C4-2B (cell line): ENCODE data around the gene C6orf52.
"Not testable (repeated sequence)": the region's sequence is repeated elsewhere in the genome, so short reads cannot be mapped to it uniquely, and the experiment has no call there.

ENCODE experiments used
- H3K27ac ChIP-seq: fragments of 450-650 bp; 2 replicates; pipeline ENCODE4 v1.5.1; 2017
- CTCF ChIP-seq: fragments of 450-650 bp; conservative IDR thresholded peaks from 2 replicates; pipeline ENCODE4 v1.5.1; 2017; ENCODE audit warnings: mild to moderate bottlenecking
- ZFX ChIP-seq: fragments of 450-650 bp; IDR thresholded peaks from 2 replicates; pipeline ENCODE4 v1.6.1; 2017

C6orf52 gene

DNA sequence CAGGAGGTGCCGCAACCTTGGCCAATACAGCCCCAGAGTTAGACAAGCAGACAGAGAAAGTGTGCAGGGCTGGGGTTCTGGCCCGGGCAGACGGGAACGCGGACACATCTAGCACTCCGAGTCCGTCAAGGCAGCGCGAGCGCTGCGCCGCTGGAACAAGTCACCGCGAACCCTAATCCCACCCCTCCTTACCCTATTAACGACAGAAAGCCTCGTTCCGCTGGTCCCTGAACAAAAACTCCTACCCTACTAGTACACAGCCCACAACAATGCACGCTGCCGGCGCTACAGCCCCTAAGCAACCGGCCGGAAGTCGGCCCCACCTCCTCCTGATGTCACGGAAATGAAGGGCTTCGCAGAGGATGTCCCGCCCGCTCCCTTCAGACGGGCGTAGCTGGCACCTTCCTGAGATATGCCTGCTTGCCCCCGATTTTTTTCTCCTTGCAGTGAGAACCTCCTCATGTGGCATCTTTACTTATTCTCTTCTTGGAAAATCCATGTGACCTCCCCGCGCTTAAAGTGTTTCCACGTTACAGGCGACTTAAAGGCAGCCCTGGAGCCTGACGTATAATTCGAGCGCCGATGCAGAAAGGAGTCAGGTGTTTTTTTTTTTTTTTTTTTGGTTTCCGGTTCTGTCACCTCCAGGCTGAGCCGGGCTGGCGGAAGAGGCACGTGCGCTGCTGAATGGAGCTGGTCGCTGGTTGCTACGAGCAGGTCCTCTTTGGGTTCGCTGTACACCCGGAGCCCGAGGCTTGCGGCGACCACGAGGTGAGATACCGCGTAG, at the start of gene C6orf52, which contains the start of gene PAK1IP1:
Gene C6orf52, minus strand, starts transcription at position 315 of the 784 bp plus-strand sequence. CDS start 7,066 bp downstream, outside the sequence.
Gene PAK1IP1, plus strand, starts transcription at position 671 of the 784 bp plus-strand sequence. Its CDS starts 14 bp downstream, at position 685.
- TF ChIP-seq CTCF, result no peak
- no peak for TF ChIP-seq ZFX

DNA sequence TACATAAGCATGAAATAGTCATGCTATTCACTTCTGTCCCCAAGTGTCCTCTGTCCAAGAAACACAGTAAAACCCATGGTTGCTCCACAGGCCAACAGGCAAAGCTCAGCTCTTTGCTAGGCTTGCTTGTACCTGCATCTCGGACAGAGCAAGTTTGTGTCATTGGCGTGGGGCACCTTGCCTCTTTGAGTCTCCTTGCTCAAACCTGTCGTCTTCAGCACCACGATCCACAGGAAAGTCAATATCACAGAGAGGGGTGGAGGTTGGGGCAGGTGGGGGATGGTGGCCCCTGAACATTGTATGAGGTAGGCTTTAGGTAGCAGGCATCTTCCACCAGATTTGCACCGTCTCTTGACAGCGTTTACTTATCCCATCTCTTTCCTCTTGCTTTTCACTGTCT, 49.1 kb upstream of the C6orf52 start:
- TF ChIP-seq ZFX, result no peak
- no peak for TF ChIP-seq CTCF

More for the DNA sequence above, at the start of gene C6orf52, which contains the start of gene PAK1IP1:
- H3K27ac ChIP-seq, result peak within 1 kb of the TSS; percentile 87

DNA sequence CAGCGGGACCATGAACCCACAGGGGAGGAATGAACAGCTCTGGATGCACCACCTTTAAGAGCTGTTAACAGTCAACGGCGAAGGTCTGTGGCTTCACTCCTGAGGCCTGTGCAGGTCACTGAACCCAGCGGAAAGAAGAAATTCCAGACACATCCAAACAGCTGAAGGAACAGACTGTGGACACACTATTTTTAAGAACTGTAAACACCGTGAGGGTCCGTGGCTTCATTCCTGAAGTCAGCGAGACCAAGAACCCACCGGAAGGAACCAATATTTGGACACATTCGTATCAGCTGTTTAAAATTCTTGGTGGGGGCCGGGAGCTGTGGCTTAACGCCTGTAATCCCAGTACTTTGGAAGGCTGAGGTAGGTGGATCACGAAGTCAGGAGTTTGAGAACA, 47.8 kb upstream of the C6orf52 start:
- TF ChIP-seq ZFX, result no peak
- no peak for TF ChIP-seq CTCF
- no peak overlapping the region for H3K27ac ChIP-seq

More for the DNA sequence above, 49.1 kb upstream of the C6orf52 start:
- no peak overlapping the region for H3K27ac ChIP-seq

DNA sequence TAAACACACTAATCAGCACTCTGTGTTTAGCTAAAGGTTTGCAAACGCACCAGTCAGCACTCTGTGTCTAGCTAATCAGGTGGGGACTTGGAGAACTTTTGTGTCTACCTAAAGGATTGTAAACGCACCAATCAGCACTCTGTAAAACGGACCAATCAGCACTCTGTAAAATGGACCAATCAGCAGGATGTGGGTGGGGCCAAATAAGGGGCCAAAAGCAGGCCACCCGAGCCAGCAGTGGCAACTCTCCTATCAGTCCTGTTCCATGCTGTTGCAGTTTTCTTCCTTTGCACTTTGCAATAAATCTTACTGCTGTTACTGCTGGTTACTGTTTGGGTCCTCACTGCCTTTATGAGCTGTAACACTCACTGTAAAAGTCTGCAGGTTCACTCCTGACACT, 47.2 kb upstream of the C6orf52 start:
- not testable (repeated sequence) for H3K27ac ChIP-seq

DNA sequence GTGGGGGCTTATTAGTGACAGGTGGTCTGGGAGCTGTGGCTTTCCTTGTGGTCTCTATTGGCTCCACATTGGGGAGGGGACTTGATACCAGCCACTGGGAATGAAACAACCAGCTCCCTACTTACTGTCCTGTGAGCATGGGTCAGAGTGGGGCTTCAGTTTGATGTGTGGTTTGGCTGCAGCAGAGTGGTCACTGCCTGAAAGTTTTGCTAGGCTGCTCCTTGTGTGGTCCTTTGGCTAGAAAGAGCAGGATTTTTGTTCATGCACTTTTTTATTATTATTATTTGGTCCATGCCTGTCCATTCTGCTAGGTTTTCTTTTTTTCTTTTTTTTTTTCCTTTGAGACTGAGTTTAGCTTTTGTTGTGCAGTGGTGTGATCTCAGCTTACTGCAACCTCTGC, 45.6 kb upstream of the C6orf52 start:
- no peak overlapping the region for H3K27ac ChIP-seq
- TF ChIP-seq ZFX (no peak), CTCF (no peak)

- no peak overlapping the region for H3K27ac ChIP-seq
- no peak for TF ChIP-seq CTCF
- TF ChIP-seq ZFX, result no peak
Observed at GRCh38 chr6:10736731-10737130, 42.3 kb upstream of the C6orf52 start.

GRCh38 chr6:10733863-10734262, 39.4 kb upstream of the C6orf52 start:
- TF ChIP-seq ZFX, result no peak
- TF ChIP-seq CTCF, result no peak
- H3K27ac ChIP-seq, result no peak overlapping the region
